NT2/D1 (cell line): ENCODE data around the gene TRAM2.

Experiments
- DNase-seq: peaks from one replicate; pipeline ENCODE4 v3.0.0-alpha.2; 2011; ENCODE audit warnings: low read depth, low spot score
- H3K27me3 ChIP-seq: 2 replicates; pipeline ENCODE4 v1.6.0; 2011; ENCODE audit warnings: mild to moderate bottlenecking; ENCODE audit not compliant: insufficient read length, insufficient read depth
- H3K36me3 ChIP-seq: 2 replicates; pipeline ENCODE4 v1.6.1; 2011; ENCODE audit warnings: mild to moderate bottlenecking, low read length, mixed read lengths; ENCODE audit not compliant: insufficient read depth, insufficient read length
- H3K4me1 ChIP-seq: 2 replicates; pipeline ENCODE4 v1.5.1; 2011; ENCODE audit not compliant: insufficient read depth, insufficient read length
- H3K4me3 ChIP-seq: 2 replicates; pipeline ENCODE4 v1.5.1; 2011; ENCODE audit warnings: low read depth; ENCODE audit not compliant: insufficient read length
- H3K9ac ChIP-seq: 2 replicates; pipeline ENCODE4 v1.6.0; 2011; ENCODE audit warnings: low read depth; ENCODE audit not compliant: insufficient read length
- H3K9me3 ChIP-seq: 2 replicates; pipeline ENCODE4 v1.5.1; 2011; ENCODE audit warnings: mild to moderate bottlenecking, low read length; ENCODE audit not compliant: insufficient read depth
- SUZ12 ChIP-seq: IDR thresholded peaks from 2 replicates; pipeline ENCODE4 v1.6.1; 2011; ENCODE audit not compliant: insufficient read length, insufficient read depth; ENCODE audit errors: extremely low read depth
- YY1 ChIP-seq: IDR thresholded peaks from 2 replicates; pipeline ENCODE4 v1.6.1; 2011; ENCODE audit not compliant: insufficient read length, insufficient read depth
- ZNF274 ChIP-seq: IDR thresholded peaks from 2 replicates; pipeline ENCODE4 v1.6.1; 2011; ENCODE audit warnings: mild to moderate bottlenecking, low read depth, low read length

TRAM2 gene

DNA sequence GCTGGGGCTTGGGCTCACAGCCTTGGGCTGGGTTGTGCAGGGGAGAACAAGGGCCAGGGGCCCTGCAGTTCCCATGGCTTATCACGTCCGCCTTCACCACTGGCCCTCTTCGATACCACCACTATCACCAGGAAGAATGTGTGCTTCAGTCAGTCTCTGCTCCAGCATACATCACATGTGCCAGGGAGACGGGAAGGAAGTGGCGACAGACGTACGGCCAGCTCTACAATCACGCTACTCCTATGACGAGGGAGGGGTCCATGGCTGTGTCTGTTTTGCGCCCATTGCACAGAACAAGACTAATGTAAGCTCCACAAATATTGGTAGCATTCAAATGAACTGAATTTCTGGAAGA is 72.1 kb downstream of the TRAM2 start:
- H3K36me3 ChIP-seq = peaks cover 89% of the 10 kb centered on the region
- H3K9me3 ChIP-seq = no peaks in the 10 kb centered on the region
- peaks cover 14% of the 10 kb centered on the region for H3K4me1 ChIP-seq
- DNase-seq = no peak
- no peak overlapping the region for H3K9ac ChIP-seq
- no peak overlapping the region for H3K4me3 ChIP-seq
- H3K27me3 ChIP-seq = no peaks in the 10 kb centered on the region
- TF ChIP-seq ZNF274 (no peak), SUZ12 (no peak), YY1 (no peak)

DNA sequence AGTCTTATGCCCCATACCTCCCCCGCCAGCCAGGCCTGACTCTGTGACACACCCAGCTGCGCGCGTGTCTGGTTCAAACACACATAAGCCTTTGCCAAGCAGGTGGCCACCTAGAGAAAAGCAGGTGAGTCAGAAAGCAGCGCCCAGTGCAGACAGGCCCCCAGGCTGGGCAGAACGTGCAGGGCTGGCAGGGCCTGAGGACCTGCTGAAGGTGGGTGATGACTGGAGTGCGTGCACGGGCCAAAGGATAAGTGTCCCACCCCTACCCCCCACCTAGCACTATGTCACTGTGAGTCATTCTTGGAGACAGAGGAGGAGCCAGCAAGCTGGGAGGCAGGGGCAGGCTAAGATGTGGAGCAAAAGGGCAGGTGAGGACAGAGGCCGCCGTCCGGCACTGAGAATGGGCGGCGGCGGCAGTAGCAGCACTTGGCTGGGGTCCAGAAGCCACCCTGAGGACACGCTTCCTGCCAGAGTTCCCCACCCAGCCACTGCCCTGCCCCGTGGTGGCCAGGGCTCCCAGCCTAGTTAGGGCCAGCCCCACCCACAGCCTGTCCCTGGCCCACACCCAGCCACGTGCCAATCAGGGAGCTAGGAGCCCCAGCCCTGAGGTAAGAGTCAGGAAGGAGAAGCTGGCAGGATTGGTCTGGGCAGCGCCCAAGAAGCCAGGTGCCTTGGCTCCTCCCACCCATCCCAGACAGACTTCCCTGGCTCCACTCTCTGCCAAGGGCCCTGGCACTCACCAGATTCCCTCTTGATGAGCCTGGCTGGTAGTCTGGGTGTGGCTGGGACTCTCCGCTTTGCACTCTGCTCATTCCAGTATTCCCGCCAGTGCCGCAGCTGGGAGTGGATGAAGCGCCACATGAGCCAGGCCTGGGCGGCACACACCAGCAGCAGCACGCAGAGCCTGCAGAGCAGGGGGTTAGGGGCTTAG is 72.7 kb downstream of the TRAM2 start:
- peak overlapping the region; percentile 42 for H3K9ac ChIP-seq
- no peak overlapping the region for H3K4me3 ChIP-seq
- DNase-seq = no peak

DNA sequence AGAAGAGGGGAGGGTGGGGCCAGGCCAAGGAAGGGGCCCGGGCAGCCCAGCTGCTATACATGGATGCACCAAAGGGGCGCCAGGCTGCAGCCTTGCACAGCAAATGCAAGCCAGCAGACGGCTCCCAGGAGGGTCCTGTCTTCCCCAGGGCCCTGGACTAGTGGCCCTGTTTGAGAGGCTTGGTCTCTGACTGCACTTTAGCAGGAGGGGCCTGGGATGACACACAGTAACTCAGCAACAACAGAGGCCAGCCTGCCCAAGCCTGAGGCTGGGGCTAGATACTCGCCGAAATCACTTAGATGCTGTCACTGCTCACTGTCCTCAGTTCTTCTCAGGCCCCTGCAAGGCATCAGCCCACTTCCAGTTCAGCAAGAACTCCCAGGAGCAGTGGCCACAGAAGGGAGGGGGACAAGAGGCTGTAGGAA is 73.5 kb downstream of the TRAM2 start:
- no peaks in the 10 kb centered on the region for H3K27me3 ChIP-seq
- H3K36me3 ChIP-seq = peaks cover 75% of the 10 kb centered on the region
- H3K9me3 ChIP-seq = no peaks in the 10 kb centered on the region
- peaks cover 14% of the 10 kb centered on the region for H3K4me1 ChIP-seq
- H3K4me3 ChIP-seq = no peak overlapping the region
- TF ChIP-seq SUZ12 (no peak), ZNF274 (no peak), YY1 (no peak)
- no peak for DNase-seq
- H3K9ac ChIP-seq = no peak overlapping the region

More for the DNA sequence above, 72.7 kb downstream of the TRAM2 start:
- H3K36me3 ChIP-seq = peaks cover 83% of the 10 kb centered on the region
- H3K27me3 ChIP-seq = no peaks in the 10 kb centered on the region
- no peaks in the 10 kb centered on the region for H3K9me3 ChIP-seq
- TF ChIP-seq SUZ12 (no peak), YY1 (no peak), ZNF274 (no peak)
- peaks cover 14% of the 10 kb centered on the region for H3K4me1 ChIP-seq

DNA sequence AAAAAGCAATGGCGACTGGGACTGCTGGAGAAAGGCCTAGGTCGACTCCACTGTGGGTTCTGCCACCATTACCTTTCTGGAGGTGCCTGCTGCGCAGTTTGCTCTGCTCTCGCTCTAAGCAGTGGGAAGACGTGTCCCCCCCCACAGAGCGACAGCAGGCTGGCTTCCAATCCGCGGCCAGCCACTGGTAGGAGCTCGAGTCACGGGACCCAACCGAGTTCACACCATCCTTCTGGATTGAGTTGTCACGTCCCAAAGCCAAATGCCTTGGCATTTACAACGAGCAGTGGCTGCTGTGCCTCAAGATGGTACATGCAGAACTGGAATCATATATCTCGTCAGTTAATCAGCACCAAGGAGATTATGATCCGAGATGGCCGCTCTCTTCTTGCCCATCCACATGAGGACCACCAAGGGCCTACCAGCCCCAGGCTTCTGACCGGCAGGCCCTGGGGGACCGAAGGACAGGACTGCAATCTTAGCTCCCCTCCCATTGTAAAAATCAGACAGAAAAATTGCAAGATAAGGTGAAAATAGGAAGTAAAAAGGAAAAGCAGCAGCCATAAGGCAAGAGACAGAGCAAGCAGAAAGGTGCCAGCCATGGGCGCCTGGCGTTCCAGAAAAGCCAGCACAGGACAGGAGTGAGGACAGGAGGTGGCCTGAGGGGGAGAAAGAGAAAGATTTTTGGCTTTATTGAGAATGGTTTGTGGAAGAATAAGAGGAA is 74.4 kb downstream of the TRAM2 start:
- H3K36me3 ChIP-seq = peaks cover 67% of the 10 kb centered on the region
- no peaks in the 10 kb centered on the region for H3K27me3 ChIP-seq
- H3K4me1 ChIP-seq = peaks cover 12% of the 10 kb centered on the region
- no peaks in the 10 kb centered on the region for H3K9me3 ChIP-seq
- no peak overlapping the region for H3K4me3 ChIP-seq
- H3K9ac ChIP-seq = no peak overlapping the region
- no peak for DNase-seq
- TF ChIP-seq SUZ12 (no peak), YY1 (no peak), ZNF274 (no peak)

DNA sequence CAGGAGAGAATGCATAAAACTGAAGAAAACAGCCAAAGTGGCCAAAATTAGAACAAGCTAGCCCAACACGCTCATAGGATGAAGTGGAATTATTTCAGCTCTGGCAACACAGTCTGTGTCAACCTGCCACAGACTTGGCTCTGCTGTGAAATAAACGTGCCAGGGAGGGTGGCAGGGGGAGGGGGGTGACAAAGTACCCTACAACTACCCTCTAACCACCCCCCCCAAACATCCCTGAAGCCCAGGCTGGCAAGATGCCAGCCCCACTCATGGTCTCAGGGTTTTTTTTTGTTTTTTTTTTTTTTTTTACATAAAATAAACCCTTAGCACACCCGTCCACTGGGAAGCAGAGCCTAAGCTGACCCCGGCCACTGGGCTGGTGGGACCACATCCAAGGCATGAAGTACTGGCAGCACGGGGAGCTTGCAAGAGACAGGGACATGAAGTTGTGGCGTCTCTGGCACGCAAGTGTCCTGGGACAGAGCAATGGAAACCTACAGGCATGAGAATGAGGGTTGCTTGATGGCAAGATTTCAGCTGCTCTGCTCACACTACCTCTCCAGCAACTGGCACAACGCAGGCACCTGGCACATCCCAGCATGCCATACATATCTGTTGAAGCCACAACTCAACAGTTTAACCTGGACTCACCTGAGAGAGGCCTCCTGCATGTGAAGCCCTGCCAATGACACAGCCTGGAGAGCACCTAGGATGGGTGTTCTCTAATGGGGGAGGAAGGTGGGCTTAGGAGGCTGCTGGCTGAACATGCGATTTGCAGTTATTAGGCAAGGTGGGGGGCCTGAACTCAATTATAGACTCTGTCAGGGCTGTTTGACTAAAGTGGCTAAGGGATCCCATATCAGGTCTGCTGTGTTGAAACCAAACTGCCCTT is 76.4 kb downstream of the TRAM2 start:
- Histone ChIP-seq H3K27me3 (no peaks in the 10 kb centered on the region), H3K4me1 (peaks cover 12% of the 10 kb centered on the region), H3K36me3 (peaks cover 49% of the 10 kb centered on the region), H3K9ac (no peak overlapping the region), H3K4me3 (no peak overlapping the region), H3K9me3 (no peaks in the 10 kb centered on the region)
- no peak for DNase-seq
- TF ChIP-seq SUZ12 = no peak
- TF ChIP-seq YY1 = no peak
- no peak for TF ChIP-seq ZNF274

DNA sequence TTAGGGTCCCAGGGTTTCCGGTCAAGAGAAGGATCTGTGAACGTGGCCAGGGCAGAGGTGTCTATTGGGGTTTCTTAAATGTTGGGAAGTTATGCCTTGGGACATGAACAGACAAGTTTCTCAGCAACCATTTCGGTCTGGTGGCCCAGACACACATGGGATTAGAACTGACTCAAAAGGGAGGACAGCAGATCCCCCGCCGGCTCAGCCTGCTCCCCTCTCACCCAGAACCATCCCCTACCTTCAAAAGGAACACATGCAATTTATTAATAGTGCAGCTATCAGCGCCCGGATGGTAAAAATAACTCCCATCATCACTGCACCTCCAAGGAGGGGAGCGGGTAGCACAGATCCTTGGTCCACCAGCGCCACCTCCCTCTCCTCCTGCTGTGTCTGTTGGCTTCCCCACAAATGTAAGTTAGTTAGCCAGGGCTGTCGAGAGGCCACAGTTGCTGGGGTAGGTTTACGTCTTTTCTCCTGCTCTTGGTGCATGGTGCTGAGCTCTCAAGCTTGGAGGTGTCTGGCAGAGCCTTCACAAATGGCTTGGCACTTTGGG is 77.1 kb downstream of the TRAM2 start:
- Histone ChIP-seq H3K4me3 (no peak overlapping the region), H3K27me3 (no peaks in the 10 kb centered on the region), H3K9me3 (no peaks in the 10 kb centered on the region), H3K9ac (no peak overlapping the region), H3K36me3 (peaks cover 45% of the 10 kb centered on the region), H3K4me1 (peaks cover 11% of the 10 kb centered on the region)
- DNase-seq = no peak
- TF ChIP-seq ZNF274 = no peak
- no peak for TF ChIP-seq YY1
- TF ChIP-seq SUZ12 = no peak
